Sigmoid colon (tissue), 7 donors: ENCODE results near the gene LRRFIP1. TPM values are rescaled to one million over a fixed set of nuclear protein-coding genes. Genes with fewer than 3 reads are reported as not detected.

Source experiments
- DNase-seq: peaks from one replicate; pipeline ENCODE4 v3.0.0-alpha.2; 2019
- H3K27ac ChIP-seq, 4 donors: fragments of 200-600 bp; sonication (generic); one replicate each; pipeline ENCODE4 v1.5.1; 2016 to 2019; ENCODE audit warnings: mild to moderate bottlenecking in 1 of 4
- H3K27me3 ChIP-seq, 3 donors: fragments of 200-600 bp; sonication (generic); one replicate each; pipeline ENCODE4 v1.5.1; 2019; ENCODE audit warnings: mild to moderate bottlenecking in 1 of 3
- H3K36me3 ChIP-seq, 4 donors: fragments of 200-600 bp; sonication (generic); one replicate each; pipeline ENCODE4 v1.5.1; 2016 to 2019
- H3K4me1 ChIP-seq, 4 donors: fragments of 200-600 bp; sonication (generic); one replicate each; pipeline ENCODE4 v1.5.1; 2017 to 2019
- H3K4me3 ChIP-seq, 4 donors: fragments of 200-600 bp; sonication (generic); one replicate each; pipeline ENCODE4 v1.5.1; 2017 to 2019; ENCODE audit warnings: mild to moderate bottlenecking in 2 of 4, moderate library complexity in 1 of 4
- H3K9me3 ChIP-seq, 4 donors: fragments of 200-600 bp in 3 of 4; sonication (generic) in 3 of 4; one replicate each; pipeline versions ENCODE4 v1.5.1 to v1.6.1; 2013 to 2019
- CTCF ChIP-seq, 4 experiments: fragments of 450-650 bp in 3 of 4; fragments of 200-600 bp in 1 of 4; IDR thresholded peaks; one replicate each; pipeline ENCODE4 v1.5.1; 2016 to 2019; ENCODE audit warnings: antibody characterized with exemption in 4 of 4, mild to moderate bottlenecking in 3 of 4, moderate library complexity in 2 of 4
- EP300 ChIP-seq, 4 donors: sonication (generic); formaldehyde crosslinking; IDR thresholded peaks; one replicate each; pipeline ENCODE4 v1.6.1; 2017; ENCODE audit warnings: antibody characterized with exemption in 4 of 4
- POLR2A ChIP-seq, 2 donors: fragments of 450-650 bp; IDR thresholded peaks; one replicate each; pipeline ENCODE4 v1.6.1; 2016; ENCODE audit warnings: antibody characterized with exemption in 2 of 2, mild to moderate bottlenecking in 2 of 2, moderate library complexity in 2 of 2
- POLR2AphosphoS5 ChIP-seq, 4 donors: sonication (generic); formaldehyde crosslinking; IDR thresholded peaks; one replicate each; pipeline ENCODE4 v1.6.1; 2017; ENCODE audit warnings: antibody characterized with exemption in 4 of 4
- WGBS, 2 donors: extraction: QIAGEN DNeasy Blood & Tissue Kit; methylation state at CpG; one replicate each; pipeline ENCODE4 v1.1.7; 2013; 5-methylcytosine and 5-hydroxymethylcytosine counted together
- intact Hi-C: fragments of 100-400 bp; cut with DNase I; formaldehyde crosslinking; loops from one replicate; pipeline ENCODE4 v1.15.1; 2023
- polyA plus RNA-seq, 3 donors: library from polyadenylated mRNA; stranded (reverse); fragments of 200-250 nt; gene quantifications; one replicate each; pipeline ENCODE4 v1.2.3, GENCODE V29; 2013
- total RNA-seq, 4 donors: library from RNA; depleted of rRNA; stranded (reverse); fragments of >200 nt; gene quantifications; one replicate each; pipeline ENCODE4 v1.1.0, GENCODE V29; 2016
- donor health status: healthy with polysubstance abuse.
- donor health status: Bipolar disorder and iron deficiency.
- donor health status: healthy.

The LRRFIP1 gene
- total and polyA plus RNA-seq, 7 donors: 42.0 to 185 (median 112) TPM

- DNase-seq: no peak
- 21 to 71% methylated on average over 5 of the region's 5 CpGs for WGBS, 2 donors
- Histone ChIP-seq H3K4me3 (no peak overlapping the region), H3K27ac (peak overlapping the region in 3 of 4 donors; percentile 62 to 83 (median 73)), H3K9me3 (no peaks in the 10 kb centered on the region), H3K27me3 (no peaks in the 10 kb centered on the region), H3K36me3 (no peaks in the 10 kb centered on the region), H3K4me1 (peaks cover 0 to 37% (median 26%) of the 10 kb centered on the region in 4 donors)
- TF ChIP-seq CTCF (IDR thresholded peaks at IDR 0.05): no peak
- TF ChIP-seq EP300 (IDR thresholded peaks at IDR 0.05): no peak
- intact Hi-C loops: no loop called here
Measured at GRCh38 chr2:237660381-237660900, 33.1 kb downstream of the LRRFIP1 start.

- Histone ChIP-seq H3K36me3 (no peaks in the 10 kb centered on the region), H3K4me1 (peaks cover 0 to 37% (median 26%) of the 10 kb centered on the region in 4 donors), H3K27me3 (no peaks in the 10 kb centered on the region), H3K27ac (peak overlapping the region; percentile 62 to 83 (median 75)), H3K4me3 (no peak overlapping the region), H3K9me3 (no peaks in the 10 kb centered on the region)
- intact Hi-C loops: no loop called here
- 78 to 90% methylated on average over 6 of the region's 6 CpGs for WGBS, 2 donors
- TF ChIP-seq POLR2AphosphoS5 (IDR thresholded peaks at IDR 0.05): no peak
- no peak for TF ChIP-seq POLR2A (IDR thresholded peaks at IDR 0.05)
- no peak for TF ChIP-seq CTCF (IDR thresholded peaks at IDR 0.05)
- no peak for TF ChIP-seq EP300 (IDR thresholded peaks at IDR 0.05)
- DNase-seq: no peak
Measured at GRCh38 chr2:237661270-237661669, 33.9 kb downstream of the LRRFIP1 start.

- intact Hi-C loops: loop anchor here (2.0 kb wide), 1 partner anchor 33 kb away; no protein-coding TSS in a partner anchor
- Histone ChIP-seq H3K4me1 (peaks cover 0 to 37% (median 26%) of the 10 kb centered on the region in 4 donors), H3K9me3 (no peaks in the 10 kb centered on the region), H3K27ac (peak overlapping the region; percentile 62 to 83 (median 75)), H3K4me3 (no peak overlapping the region), H3K27me3 (no peaks in the 10 kb centered on the region), H3K36me3 (no peaks in the 10 kb centered on the region)
- 87% methylated on average over 11 of the region's 11 CpGs for WGBS, 2 donors
- DNase-seq: peak; percentile 78
- no peak for TF ChIP-seq POLR2AphosphoS5 (IDR thresholded peaks at IDR 0.05)
- TF ChIP-seq CTCF (IDR thresholded peaks at IDR 0.05): no peak
- TF ChIP-seq EP300 (IDR thresholded peaks at IDR 0.05): no peak
- TF ChIP-seq POLR2A (IDR thresholded peaks at IDR 0.05): no peak
Measured at GRCh38 chr2:237661799-237662328, 34.5 kb downstream of the LRRFIP1 start.

GRCh38 chr2:237662671-237663093, 35.3 kb downstream of the LRRFIP1 start:
- H3K4me3 ChIP-seq: peak overlapping the region in 2 of 4 donors; percentile 16 to 23
- intact Hi-C loops: loop anchor here (2.0 kb wide), 1 partner anchor 34 kb away; no protein-coding TSS in a partner anchor
- H3K27ac ChIP-seq: peak overlapping the region; percentile 62 to 83 (median 75)
- WGBS, 2 donors: 5 to 28% methylated on average over 13 of the region's 13 CpGs
- H3K27me3 ChIP-seq: no peaks in the 10 kb centered on the region
- peak; percentile 98 for DNase-seq
- H3K36me3 ChIP-seq: no peaks in the 10 kb centered on the region
- TF ChIP-seq CTCF (IDR thresholded peaks at IDR 0.05): no peak
- TF ChIP-seq POLR2AphosphoS5 (IDR thresholded peaks at IDR 0.05): peak; percentile 22 to 77 (median 65)
- TF ChIP-seq POLR2A (IDR thresholded peaks at IDR 0.05): no peak
- TF ChIP-seq EP300 (IDR thresholded peaks at IDR 0.05): peak in 3 of 4 donors; percentile 2 to 34 (median 11)
- peaks cover 0 to 37% (median 26%) of the 10 kb centered on the region in 4 donors for H3K4me1 ChIP-seq
- no peaks in the 10 kb centered on the region for H3K9me3 ChIP-seq
